ENCODE results near the gene CDK14. TPM values are rescaled to one million over a fixed set of nuclear protein-coding genes. Genes with fewer than 3 reads are reported as not detected.
"Not testable (repeated sequence)": the region's sequence is repeated elsewhere in the genome, so short reads cannot be mapped to it uniquely, and the experiment has no call there.

CDK14 gene
- polyA plus RNA-seq, 1 donor, result 19.5 TPM

DNA sequence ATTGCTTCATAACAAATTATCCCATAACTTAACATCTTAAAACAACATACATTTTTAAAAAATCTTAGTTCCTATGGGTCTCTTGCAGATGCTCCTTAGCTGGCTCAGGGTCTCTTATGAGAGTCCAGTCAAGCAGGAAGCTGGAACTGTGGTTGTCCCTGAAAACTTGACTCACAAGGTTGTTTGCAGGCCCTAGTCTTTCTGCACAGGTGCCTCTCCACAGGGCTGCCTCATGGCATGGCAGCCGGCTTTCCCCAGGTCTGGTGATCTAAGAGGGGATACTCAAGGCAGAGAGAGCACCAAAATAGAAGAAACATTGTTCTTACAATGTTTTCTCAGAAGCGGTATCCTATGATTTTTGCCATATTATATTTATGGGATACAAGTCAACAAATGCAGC, 127.1 kb downstream of the CDK14 start:
- DNase-seq, result no peak

DNA sequence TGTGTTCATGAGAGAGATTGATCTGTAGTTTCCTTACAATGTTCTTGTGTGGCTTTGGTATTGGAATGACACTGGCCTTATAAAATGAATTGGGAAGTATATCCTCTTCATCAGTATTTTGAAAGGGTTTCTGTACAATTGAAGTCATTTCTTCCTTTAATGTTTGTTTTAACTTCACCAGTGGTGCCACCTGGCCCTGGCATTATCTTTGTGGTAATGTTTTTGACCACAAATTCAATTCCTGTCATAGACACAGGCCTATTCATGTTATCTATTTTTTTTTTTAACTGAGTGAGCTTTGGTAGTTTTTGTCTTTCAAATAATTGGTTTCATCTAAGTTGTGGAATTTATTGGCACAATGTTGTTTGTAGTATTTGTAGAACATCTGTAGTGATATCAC, 127.7 kb downstream of the CDK14 start:
- no peak for DNase-seq

DNA sequence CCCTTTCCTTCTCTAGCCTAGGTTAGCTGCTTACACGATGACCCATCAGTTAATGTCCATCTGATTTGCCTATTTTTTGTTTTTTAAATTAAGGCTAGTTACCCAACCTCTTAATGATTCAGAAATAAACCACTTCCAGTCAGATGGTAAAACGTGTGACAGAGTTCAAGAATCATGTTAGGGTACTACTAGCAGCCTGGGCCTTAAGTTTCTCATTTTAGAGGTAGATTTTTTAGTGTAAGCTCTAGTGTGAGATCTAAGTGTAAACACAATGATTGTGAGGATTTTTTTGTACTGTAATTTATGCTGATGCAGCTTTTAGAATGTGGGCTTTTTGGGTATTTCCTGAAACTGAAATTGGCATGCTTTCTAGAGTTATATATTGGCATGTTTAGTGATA, 130.0 kb downstream of the CDK14 start:
- DNase-seq, result no peak

DNA sequence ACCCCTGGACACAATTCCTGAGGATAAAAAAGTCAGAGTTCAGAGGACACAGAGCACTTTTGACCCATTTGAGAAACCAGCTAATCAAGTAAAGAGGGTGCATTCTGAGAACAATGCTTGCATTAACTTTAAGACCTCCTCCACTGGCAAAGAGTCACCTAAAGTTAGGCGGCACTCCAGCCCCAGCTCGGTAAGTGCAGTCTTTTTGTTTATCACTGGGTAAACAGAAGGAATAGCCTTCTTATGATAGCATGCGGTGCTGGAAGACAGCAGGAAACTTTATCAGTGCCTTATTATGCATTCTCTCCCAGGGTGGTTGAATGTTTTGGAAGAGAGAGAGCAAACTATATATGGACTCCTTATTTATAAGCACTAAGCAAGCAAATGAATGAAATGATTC, 130.5 kb downstream of the CDK14 start:
- no peak for DNase-seq

DNA sequence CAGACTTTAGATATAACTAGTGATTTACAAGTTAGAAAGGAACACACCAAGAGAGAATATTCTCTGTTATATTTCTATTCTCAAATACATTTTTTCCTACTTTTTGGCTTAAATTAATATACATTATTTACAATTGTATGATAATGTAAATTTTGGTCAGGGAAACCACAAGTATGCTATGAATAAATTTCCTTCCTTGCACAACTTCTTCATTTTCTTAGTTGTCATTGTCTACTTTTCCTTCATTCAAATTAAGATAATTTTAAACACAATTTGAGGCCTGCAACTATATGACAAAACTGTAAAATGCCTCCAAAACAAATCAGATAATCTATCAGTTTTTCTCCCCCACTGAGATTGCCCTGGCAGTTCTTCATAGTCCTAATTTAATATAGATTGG, 131.3 kb downstream of the CDK14 start:
- no peak for DNase-seq

DNA sequence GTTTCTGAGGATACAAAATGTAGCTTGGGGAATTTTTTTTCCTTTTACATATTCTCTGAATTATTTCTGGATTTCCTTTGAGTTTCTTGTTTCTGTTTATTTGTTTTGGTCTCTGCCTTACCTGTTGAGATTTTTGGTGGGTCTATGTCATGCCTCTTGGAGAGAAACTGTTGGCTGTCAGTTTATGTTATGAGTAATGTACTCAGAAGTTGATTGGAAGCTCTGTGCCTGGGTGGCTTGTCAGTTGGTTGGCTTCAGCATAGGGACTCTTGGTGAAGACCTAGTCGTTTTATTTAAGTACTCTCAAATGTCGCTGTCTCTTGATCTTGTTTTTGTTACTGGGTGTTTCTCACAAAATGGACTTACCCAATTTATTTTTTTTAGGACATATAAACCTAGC, 132.4 kb downstream of the CDK14 start:
- no peak for DNase-seq

DNA sequence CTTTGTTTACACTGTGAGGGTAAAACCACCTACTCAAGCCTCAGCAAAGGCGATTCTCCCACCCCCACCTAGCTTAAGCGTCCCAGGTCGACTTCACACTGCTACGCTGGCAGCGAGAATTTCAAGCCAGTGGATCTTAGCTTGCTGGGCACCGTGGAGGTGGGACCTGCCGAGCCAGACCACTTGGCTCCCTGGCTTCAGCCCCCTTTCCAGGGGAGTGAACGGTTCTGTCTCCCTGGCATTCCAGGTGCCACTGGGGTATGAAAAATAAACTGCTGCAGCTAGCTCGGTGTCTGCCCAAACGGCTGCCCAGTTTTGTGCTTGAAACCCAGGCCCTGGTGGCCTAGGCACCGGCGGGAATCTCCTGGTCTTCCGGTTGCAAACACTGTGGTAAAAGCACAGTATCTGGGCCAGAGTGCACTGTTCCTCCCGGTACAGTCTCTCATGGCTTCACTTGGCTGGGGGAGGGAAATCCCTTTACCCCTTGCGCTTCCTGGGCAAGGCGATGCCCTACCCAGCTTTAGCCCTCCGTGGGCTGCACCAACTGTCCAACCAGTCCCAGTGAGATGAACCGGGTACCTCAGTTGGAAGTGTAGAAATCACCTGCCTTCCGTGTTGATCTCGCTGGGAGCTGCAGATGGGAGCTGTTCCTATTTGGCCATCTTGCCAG, 139.6 kb downstream of the CDK14 start:
- not testable (repeated sequence) for DNase-seq

DNA sequence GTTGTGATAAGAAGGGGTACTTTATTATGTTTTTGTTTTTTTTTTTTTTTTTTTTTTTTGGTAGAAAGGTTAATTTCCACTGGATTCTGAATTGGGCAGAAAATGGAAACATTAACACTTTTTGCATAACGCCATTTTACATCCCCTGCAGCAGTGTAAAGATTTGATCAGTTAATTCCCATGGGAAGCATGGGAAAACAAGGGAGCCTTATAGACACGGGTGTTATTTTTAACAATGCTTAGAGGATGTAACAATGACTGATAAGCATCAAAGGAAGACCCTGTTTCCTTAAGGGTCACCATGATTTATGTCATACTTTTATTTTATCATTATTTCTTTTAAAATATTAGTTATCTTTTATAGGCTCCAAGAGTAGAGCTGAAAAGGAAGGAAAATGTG, 140.2 kb downstream of the CDK14 start:
- no peak for DNase-seq

DNA sequence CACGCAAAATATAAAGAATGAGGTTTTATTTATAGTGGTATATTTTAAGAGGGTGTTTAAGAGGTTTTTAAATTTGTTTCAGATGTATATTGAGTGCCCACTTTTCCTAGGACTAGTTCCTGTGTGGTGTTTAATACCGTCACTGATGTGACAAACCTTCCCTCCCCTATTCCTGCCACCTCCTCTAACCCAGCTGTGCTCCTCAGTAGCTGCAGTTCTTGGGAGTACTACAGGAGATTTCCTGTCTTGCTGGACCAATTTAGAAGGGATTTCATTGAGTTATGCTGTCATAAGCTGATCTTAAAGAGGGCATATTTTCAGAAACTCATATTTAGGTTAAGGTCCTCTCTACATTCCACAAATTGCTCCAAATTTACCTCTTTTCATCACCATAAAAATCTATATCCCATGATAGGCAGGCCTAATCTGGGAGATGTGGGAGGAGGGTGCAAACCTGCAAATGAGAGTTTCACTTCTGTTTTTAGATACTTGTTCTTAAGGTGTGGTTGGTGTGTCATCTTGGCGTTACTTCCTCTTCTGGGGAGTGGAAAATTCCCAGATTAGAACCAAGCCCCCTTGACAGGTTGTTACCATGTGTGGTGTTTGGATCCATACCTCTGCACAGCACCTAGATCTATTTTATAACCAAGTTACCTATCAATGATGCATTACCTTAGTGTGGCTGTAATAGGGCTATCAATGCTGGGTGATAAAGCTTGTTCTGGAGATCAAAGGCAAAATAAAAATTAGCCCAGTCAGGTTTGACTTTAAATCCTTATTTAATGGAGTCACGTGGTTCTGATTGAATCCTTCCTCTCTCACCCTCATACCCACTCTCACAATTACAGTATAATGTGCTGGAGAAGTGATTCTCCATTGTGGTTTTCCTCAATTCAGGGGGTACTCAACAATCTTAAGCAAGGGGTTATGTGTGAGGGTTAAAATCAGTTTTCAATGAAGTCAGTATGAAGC, 141.1 kb downstream of the CDK14 start:
- DNase-seq, result no peak

DNA sequence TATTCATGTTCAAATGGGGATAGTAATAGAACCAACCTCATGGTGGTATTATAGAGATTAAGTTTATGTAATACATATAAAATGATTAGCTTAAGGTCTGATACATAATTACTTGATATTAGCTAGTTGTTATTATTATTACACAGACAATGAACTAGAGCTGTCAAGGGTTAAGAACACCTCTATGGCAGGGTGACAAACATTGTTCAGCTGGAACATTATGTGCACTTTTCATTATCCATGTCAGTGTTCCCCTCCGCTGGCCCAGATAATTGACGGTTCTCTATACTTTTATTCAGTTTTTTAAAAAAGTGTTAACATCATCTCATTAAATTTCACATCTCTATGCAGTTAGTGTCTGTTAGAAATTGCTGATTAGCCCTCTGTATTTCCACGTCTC, 142.1 kb downstream of the CDK14 start:
- no peak for DNase-seq

DNA sequence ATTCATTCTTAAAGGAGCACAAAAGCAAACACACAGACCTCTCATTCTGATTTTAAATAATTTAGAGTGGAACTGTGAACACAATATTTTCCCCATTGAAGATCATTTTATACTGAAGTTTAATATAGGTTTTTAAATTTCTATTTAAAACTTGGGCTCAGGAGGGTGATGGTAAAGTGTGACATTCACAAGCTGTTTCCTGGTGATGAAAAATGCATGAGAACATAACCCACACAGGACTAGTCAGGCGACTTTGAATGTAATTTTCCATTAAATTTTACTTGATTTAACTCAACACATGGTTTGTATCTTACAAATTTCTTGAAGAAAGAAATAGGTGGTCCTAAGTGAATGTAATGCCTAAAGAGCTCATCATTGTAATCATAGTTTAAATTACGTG, 143.6 kb downstream of the CDK14 start:
- DNase-seq, result no peak

DNA sequence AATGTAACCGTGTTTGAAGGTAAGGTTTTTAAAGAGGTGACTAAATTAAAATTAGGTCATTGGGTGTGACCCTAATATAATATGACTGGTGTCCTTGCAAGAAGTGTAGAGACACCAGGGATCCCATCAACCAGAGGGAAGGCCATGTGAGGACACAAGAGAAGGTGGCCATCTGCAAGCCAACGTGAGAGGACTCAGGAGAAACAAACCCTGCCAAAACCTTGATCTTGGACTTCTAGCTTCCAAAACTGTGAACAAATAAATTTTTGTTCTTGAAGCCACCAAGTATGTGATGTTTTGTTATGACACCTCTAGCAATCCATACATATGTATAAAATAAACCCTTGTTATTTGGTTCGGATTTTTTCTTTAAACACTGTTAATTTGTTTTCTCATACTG, 144.3 kb downstream of the CDK14 start:
- no peak for DNase-seq

DNA sequence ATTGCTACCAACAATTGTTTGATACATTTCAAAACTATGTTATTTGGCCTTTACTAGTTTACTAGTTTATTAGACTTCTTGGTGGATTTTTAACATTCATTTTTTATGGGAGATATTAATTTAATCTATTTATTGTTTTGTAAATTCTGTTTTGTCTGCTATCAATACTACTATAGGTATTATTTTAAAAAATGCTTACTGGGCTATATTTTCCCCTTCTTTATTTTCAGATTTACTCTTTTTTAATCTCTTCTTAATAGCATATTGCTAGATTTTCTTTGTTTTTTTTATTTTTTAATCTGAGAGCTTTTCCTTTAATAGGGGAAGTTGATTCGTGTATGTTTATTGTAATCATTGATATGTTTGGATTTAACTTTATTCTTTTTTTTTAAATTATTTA, 147.5 kb downstream of the CDK14 start:
- no peak for DNase-seq

DNA sequence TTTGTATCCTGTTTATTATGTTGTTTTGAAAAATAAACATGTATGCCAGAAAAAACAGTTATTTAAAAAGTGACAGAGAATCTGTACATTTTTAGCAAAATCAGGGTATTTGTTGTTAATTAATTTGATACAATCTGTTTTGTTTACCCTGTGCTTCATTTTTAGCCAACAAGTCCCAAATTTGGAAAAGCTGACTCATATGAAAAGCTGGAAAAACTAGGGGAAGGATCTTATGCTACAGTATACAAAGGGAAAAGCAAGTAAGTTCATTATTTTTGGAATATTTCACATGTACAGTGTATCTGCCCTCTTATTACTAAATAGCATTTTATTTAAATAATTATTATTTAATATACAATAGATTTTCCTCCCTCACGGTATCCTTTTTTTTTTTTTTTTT, 151.4 kb downstream of the CDK14 start:
- no peak for DNase-seq

DNA sequence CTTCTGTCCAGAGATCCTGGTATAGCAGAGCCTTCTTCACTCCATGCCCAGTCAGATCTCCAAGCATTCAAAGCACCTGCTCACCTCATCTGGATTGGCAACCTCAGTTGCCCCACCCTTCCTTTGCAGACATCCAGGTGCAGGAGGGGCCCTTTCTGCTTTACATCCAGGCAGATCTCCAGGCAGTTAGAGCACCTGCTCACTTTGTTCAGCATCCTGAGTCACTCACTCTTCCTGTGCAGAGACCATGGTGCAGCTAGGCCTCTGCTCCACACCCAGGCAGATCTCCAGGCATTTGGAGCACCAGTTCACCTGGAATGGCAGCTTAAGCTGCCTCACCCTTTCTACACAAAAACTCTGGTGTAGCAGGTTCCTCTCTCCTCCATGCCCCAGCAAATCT, 153.1 kb downstream of the CDK14 start:
- DNase-seq, result no peak

DNA sequence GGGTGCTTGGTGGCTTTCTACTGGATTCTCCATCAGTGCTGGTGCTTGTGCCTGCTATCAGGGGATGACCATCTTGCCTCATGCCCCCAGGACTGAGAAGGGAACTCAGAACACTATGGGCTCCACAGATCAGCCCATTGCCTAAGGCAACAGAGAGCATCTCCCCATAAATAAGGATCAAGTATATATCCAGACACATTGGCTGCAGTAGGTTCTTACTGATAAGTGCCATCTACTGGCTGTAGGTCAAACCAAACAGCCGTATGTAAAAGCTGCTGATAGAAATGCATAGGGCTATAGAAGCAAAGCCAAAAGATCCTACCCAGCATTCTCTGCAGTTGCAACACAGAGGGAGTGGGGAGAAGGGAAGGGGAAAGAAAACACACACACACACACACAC, 153.7 kb downstream of the CDK14 start:
- DNase-seq, result no peak

DNA sequence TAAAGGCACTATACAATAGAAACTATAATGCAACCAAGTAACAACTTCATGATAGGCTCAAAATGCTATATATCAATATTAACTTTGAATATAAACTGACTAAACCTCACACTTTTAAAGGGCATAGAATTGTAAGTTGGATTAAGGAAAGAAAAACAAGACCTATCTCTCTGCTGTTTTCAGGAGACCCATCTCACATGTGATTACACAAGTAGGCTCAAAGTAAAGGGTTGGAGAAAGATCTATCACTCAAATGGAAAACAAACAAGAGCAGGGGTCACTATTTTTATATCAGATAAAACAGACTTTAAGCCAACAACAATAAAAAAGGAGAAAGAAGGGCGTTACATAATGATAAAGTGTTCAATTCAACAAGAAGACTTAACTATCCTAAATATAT, 155.5 kb downstream of the CDK14 start:
- DNase-seq, result no peak

DNA sequence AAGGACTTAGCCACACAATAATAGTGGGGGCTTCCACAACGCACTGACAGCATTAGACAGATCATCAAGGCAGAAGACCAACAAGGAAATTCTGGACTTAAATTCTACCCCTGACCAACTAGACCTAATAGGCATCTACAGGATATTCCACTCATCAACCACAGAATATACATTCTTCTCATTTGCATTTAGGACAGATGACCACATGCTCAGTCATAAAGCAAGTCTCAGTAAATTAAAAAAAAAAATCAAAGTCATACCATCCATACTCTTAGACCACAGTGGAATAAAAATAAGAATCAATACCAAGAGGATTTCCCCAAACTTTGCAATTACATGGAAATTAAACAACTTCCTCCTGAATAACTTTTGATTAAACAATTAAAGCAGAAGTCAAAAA, 155.9 kb downstream of the CDK14 start:
- DNase-seq, result no peak

DNA sequence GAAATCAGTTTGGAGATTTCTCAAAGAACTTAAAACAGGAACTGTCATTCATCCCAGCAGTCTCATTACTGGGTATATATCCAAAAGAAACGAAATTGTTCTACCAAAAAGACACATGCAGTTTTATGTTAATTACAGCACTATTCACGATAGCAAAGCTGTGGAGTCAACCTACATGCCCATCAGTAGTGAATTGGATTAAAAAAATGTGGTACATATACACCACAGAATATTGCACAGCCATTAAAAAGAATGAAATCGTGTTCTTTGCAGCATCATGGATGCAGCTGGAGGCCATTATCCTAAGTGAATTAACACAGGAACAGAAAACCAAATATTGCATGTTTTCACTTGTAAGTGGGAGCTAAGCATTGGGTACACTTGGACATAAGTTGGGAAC, 158.9 kb downstream of the CDK14 start:
- no peak for DNase-seq

DNA sequence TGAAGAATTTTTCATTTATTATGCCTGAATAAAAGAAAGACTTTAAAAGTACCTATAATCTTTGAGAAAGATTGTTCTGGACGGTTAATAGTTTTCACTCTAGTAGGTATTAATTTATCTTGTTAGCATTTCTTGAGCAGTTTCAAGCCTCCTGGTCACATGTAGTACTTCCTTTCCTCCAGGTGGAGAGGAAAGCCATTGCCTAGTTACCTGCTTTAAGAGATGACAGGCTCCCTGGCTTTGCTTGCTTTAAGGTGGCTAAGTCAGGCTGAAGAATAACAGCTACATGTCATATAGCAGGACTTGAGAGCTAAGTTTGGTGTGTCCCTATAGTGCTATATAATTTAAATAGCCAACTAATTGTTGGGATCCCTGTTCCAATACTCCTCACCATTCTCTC, 160.2 kb downstream of the CDK14 start:
- DNase-seq, result no peak

DNA sequence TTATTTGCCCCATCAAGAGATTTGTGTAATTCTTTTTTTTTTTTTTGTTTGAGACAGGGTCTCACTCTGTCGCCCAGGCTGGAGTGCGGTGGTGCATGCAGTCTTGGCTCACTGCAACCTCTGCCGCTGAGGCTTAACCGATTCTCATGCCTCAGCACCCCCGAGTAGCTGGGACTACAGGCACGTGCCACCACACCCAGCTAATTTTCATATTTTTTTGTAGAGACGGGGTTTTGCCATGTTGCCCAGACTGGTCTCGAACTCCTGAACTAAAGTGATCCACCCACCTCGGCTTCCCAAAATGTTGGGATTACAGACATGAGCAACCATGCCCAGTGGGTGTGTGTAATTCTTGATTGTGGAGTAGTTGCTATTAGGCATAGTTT, 161.4 kb downstream of the CDK14 start:
- not testable (repeated sequence) for DNase-seq

DNA sequence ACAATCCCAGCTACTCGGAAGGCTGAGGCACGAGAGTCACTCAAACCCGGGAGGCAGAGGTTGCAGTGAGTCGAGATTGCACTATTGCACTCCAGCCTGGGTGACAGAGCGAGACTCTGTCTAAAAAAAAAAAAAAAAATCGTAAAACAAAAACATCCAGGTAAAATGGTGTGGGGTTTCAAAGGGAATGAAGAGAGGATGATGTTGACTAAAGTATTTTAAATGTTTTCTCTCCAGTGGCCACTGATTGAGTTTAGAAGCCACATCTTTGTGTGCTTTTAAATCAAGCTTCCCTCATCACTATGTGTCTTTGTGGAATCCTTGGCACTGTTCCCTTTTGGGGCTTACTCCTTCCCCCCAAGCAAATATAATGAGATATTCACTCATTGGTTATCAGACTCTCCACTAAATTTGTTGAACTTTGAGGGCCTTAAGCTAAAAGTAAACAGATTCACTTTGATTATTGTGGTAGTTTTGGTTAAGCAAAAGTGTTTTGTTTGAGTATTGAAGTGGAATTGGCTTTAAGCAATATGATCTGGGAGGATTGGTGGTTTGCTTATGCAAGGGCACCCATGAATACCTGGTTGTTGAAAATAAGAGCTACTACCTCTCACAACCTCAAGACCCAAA, 162.9 kb downstream of the CDK14 start:
- DNase-seq, result no peak

DNA sequence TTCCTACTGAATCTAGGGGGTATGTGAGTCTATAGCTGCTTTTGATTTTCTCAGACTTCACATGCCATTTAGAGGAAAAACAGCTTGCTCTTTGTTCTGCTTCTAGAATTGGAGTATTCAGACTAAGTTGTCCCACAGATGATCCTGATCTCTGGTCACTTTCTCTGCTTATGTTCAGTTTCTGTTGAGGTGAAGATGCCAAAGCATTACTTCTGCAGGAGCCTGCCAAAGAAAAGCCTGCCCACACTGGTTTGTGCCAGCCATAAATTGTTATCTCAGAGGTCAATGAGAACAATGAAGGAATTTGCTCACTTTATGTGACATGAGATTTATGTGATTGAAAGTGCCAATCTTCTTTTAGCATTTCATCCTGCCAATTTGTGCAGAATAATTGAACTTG, 163.6 kb downstream of the CDK14 start:
- no peak for DNase-seq

DNA sequence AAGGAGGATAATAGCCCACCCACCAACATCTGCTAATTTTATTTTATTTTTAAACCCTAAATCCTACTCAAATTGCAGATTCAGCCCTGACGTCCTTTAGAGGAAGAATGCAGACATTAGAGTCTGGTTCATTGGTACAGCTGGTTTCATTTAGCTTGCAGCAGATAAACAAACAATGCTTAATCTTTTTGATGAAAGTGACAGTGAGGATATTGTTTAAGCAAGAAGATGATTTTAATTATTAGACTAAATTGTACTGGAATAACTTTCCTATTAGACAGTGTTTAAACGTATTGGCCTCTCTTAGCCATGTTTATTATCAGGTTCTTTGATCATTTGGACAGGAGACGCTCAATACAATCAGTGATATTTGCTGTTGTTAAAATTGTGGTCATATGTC, 164.8 kb downstream of the CDK14 start:
- no peak for DNase-seq
